NCI-H2107 treated with DMSO at 0.1 percent for 48 hours (cell line): ENCODE results near the gene IDI1.
"Not testable (repeated sequence)": the region's sequence is repeated elsewhere in the genome, so short reads cannot be mapped to it uniquely, and the experiment has no call there.

ENCODE experiments used
- DNase-seq: peaks from one replicate; lab custom pipeline; 2025; ENCODE audit not compliant: unreplicated experiment; lab: John Stamatoyannopoulos, UW

The IDI1 gene

GRCh38 chr10:1048732-1049424 is at the start of gene IDI1:
IDI1 (minus strand) TSS chr10:1049119; CDS start chr10:1049003, 116 bp downstream.
- peak; percentile 95 for DNase-seq

GRCh38 chr10:1097436-1097835 is 48.5 kb upstream of the IDI1 start:
- DNase-seq = no peak

- DNase-seq = no peak
Measured at GRCh38 chr10:1096287-1096889, 47.5 kb upstream of the IDI1 start.

DNA sequence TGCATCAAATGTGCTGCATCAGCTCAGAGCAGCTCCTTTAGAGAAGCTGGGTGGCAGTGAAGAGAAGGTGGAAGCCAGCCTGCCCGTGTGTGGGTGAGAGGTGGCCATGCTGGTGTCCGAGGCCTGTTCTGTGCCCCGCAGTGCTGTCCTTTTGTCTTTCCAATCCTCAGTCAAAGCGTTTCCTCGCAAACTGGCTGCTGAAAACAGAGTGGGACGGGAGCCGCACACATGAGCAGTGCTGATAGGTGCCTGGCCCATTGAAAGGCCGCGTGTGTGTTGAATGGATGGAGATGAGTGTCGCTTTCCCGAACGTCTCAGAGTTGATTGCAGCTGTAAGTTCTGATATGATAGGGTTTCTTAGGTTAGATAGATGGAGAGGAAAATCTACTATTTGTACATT is 46.6 kb upstream of the IDI1 start:
- DNase-seq = no peak

- DNase-seq = no peak
Measured at GRCh38 chr10:1094112-1095057, 45.5 kb upstream of the IDI1 start.

DNA sequence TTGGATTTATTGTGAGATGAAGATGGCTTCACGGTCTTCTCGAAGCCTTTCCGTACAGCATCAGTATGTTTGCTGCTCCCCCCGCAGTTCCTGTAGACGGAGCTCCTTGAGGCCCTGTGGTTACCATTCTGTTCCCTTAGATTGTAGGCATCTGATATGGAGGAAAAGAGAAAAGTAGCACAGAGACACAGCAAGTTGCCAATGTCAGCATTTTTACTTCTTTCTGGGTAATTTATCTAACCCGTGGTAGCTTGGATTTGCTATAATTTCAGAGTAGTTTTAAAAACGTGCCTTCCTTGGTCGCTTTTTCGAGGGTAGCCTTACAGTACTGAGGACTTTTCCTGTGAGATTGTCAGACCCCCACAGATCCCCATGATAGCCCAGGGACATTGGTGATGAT is 44.8 kb upstream of the IDI1 start:
- no peak for DNase-seq

GRCh38 chr10:1090696-1091095 is 41.8 kb upstream of the IDI1 start:
- DNase-seq = no peak

GRCh38 chr10:1089017-1089689 is 40.2 kb upstream of the IDI1 start:
- no peak for DNase-seq

- DNase-seq = no peak
Measured at GRCh38 chr10:1086787-1087186, 37.9 kb upstream of the IDI1 start.

DNA sequence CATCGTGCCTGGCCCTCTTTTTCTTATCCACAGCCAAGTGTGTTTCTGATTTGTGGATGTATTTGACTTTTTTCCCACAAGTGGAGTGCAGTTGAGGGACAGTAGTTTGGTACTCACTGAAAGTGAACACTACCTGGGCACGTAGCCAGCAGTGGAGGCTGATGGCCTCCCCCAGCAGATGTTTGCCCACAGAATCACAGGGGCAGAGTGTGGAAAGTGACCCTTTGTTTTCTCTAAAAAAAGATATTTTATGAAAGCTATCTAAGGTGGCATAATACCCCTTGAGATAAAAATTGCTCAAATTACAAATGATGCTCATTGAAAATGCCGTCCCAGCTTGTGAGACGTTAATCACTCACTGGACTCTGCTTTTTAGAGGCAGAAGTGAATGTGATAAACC is 36.3 kb upstream of the IDI1 start:
- no peak for DNase-seq

- no peak for DNase-seq
Measured at GRCh38 chr10:1084011-1084950, 35.4 kb upstream of the IDI1 start.

- no peak for DNase-seq
Measured at GRCh38 chr10:1083581-1083980, 34.7 kb upstream of the IDI1 start.

- DNase-seq = no peak
Measured at GRCh38 chr10:1078668-1079067, 29.7 kb upstream of the IDI1 start.

DNA sequence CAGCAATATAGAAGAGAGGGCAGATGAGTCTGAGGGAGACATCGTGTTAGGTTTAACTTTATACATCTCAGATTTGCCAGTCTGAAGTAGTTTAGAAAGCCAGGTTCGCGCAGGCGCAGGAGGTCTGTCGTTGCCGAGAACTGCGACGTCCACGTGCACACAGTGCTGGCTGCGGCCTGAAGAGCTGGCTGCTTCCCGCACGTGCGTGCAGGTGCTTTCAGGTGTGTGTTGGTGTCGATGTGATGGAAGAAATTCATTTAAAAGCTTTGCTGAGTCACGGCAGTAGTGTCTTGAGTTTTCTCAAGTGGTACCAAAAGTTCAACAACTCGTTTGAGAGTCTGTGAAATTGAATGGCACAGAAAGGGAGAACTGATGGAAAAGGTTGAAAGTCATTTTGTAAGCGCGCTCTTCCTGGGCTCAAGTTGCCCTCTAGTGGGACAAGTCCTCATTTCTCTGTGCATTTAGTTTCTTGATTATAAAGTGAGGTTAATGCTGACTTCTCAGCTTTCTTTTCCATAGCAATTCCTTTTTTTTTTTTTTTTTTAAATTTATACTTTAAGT is 25.9 kb upstream of the IDI1 start:
- no peak for DNase-seq

DNA sequence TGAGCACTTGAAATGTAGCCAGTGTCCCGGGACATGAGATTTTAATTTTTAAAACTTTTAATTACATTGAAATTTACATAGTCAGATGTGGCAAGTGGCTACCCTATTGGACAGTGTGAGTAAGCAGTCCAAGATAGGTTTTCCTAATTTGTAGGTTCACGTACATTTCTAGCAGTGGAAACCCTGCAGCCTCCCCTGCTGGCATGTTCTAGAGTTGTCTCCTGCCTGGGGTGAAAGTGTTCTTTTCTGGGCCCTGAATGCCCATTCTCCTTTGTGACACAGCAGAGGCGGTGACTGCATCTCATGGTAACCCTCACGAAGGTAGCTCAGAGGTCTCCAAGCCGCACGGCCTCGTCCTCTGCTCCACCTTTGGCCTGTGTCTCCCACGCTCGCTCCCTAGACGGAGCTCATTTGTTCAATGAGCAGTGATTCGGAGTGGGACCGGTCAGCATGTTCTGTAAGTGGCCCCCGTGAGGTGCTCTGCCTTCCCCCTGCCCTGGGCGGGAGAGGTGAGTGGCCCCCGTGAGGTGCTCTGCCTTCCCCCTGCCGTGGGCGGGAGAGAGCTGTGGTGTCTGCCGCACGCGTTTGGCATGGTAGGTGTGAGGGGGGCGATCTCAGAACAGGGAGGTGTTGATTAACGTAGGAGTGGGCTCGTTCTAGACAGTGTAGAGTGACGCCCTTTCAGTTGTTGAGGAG is 25.3 kb upstream of the IDI1 start:
- no peak for DNase-seq

GRCh38 chr10:1070919-1071318 is 22.0 kb upstream of the IDI1 start:
- DNase-seq = no peak

- no peak for DNase-seq
Measured at GRCh38 chr10:1068380-1069361, 19.8 kb upstream of the IDI1 start.

DNA sequence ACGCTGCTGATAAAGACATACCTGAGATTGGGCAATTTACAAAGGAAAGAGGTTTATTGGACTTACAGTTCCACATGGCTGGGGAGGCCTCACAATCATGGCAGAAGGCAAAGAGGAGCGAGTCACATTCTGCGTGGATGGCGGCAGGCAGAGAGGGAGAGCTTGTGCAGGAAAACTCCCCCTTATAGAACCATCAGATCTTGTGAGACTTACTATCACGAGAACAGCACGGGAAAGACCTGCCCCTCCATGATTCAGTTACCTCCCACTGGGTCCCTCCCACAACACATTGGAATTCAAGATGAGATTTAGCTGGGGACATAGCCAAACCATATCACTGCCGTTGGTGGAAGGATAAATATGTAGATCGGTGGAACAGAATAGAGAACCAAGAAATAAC is 17.8 kb upstream of the IDI1 start:
- not testable (repeated sequence) for DNase-seq
